ENCODE data around the gene INVS. TPM values are rescaled to one million over a fixed set of nuclear protein-coding genes. Genes with fewer than 3 reads are reported as not detected.
"Not testable (repeated sequence)": the region's sequence is repeated elsewhere in the genome, so short reads cannot be mapped to it uniquely, and the experiment has no call there.

INVS gene
- total RNA-seq, 4 donors from 2014 or later: 28.0 to 42.6 (median 35.6) TPM

GRCh38 chr9:100228352-100228869 is 129.4 kb downstream of the INVS start:
- no peaks in the 10 kb centered on the region for H3K4me1 ChIP-seq
- H3K36me3 ChIP-seq: peaks cover 0 to 60% (median 4%) of the 10 kb centered on the region in 3 donors
- no peak overlapping the region for H3K27ac ChIP-seq
- WGBS, 2 donors: 81 to 82% methylated on average over 4 of the region's 4 CpGs
- TF ChIP-seq CTCF (IDR thresholded peaks at IDR 0.05): no peak
- no peak for TF ChIP-seq EP300 (IDR thresholded peaks at IDR 0.05)
- TF ChIP-seq POLR2A (IDR thresholded peaks at IDR 0.05): no peak
- no peak for DNase-seq (ENCODE audit: low spot score in 2 of 2)
- H3K4me3 ChIP-seq: no peak overlapping the region
- no peaks in the 10 kb centered on the region for H3K27me3 ChIP-seq
- H3K9me3 ChIP-seq: peaks cover 0 to 7% (median 3%) of the 10 kb centered on the region in 4 donors

DNA sequence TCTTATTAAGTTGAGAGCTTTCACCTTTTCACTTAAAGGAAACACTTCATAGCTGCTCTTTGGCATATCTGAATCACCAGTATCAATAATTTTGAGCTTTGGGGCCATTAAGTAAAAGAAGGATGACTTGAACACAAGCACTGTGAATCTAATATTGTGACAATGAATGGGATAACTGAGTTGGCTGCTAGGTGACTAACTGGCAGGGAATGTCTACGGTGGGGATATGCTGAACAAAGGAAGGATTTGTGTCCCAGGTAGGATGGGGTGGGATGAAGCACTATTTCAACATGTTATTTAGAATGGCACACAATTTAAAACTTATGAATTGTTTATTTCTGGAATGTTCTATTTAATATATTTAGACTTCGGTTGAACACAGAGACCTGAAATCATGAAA is 130.1 kb downstream of the INVS start:
- Histone ChIP-seq H3K36me3 (peaks cover 0 to 60% (median 4%) of the 10 kb centered on the region in 3 donors), H3K9me3 (peaks cover 0 to 7% (median 3%) of the 10 kb centered on the region in 4 donors), H3K4me3 (no peak overlapping the region), H3K27ac (no peak overlapping the region), H3K4me1 (no peaks in the 10 kb centered on the region), H3K27me3 (no peaks in the 10 kb centered on the region)
- WGBS, 2 donors: 70 to 81% methylated on average over 2 of the region's 2 CpGs
- TF ChIP-seq CTCF (IDR thresholded peaks at IDR 0.05): no peak
- TF ChIP-seq POLR2A (IDR thresholded peaks at IDR 0.05): no peak
- TF ChIP-seq EP300 (IDR thresholded peaks at IDR 0.05): no peak
- DNase-seq (ENCODE audit: low spot score in 2 of 2): no peak

DNA sequence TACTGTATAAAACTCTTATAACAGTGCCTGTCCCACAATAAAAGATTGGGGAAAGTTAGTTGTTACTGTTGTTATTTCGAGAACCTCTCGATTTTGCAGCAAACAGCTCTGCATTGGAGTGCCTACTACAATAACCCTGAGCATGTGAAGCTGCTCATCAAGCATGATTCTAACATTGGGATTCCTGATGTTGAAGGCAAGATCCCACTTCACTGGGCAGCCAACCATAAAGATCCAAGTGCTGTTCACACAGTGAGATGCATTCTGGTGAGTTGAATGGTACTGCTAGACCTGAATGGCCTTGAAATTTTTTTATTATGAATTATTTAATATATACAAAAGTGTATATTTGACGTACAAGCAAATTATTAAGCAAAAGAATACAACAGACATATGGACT is 130.5 kb downstream of the INVS start:
- Histone ChIP-seq H3K27ac (no peak overlapping the region), H3K9me3 (peaks cover 0 to 7% (median 3%) of the 10 kb centered on the region in 4 donors), H3K27me3 (no peaks in the 10 kb centered on the region), H3K36me3 (peaks cover 0 to 61% (median 4%) of the 10 kb centered on the region in 3 donors), H3K4me1 (no peaks in the 10 kb centered on the region), H3K4me3 (no peak overlapping the region)
- TF ChIP-seq EP300 (IDR thresholded peaks at IDR 0.05) (no peak), POLR2A (IDR thresholded peaks at IDR 0.05) (no peak), CTCF (IDR thresholded peaks at IDR 0.05) (no peak)
- no peak for DNase-seq (ENCODE audit: low spot score in 2 of 2)
- 93 to 94% methylated on average over 3 of the region's 3 CpGs for WGBS, 2 donors

- WGBS, 2 donors: 87 to 97% methylated on average over 5 to 7 of the region's 7 CpGs
- not testable (repeated sequence) for DNase-seq (ENCODE audit: low spot score in 2 of 2); H3K27ac ChIP-seq; H3K4me1 ChIP-seq; H3K27me3 ChIP-seq; H3K4me3 ChIP-seq
- Histone ChIP-seq H3K36me3 (peaks cover 0 to 69% (median 0%) of the 10 kb centered on the region in 3 donors), H3K9me3 (peaks cover 0 to 12% (median 2%) of the 10 kb centered on the region in 4 donors)
These were observed 137.9 kb downstream of the INVS start for GRCh38 chr9:100236986-100237385.

DNA sequence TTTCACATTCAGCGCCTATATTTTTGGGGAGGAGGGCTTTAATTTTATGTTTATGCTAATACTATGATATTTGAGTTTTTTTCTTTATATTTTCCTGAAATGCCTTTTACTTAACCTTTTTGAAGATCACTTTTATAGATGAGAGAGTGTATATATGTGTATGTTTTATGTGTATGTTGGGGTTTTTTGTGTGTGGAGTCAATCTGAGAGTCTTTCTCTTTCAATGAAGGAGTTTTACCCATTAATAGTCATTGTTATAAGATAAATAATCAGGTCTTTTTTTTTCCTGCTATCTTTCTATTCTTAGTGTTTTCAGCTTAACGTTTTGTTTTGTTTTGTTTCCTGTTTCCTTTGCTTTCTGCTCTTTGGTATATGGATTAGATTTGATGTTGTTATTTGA is 141.5 kb downstream of the INVS start:
- TF ChIP-seq CTCF (IDR thresholded peaks at IDR 0.05) (no peak), EP300 (IDR thresholded peaks at IDR 0.05) (no peak), POLR2A (IDR thresholded peaks at IDR 0.05) (no peak)
- Histone ChIP-seq H3K9me3 (no peaks in the 10 kb centered on the region), H3K4me1 (no peaks in the 10 kb centered on the region), H3K4me3 (no peak overlapping the region), H3K27ac (no peak overlapping the region), H3K27me3 (no peaks in the 10 kb centered on the region), H3K36me3 (peaks cover 0 to 87% (median 2%) of the 10 kb centered on the region in 3 donors)
- no peak for DNase-seq (ENCODE audit: low spot score in 2 of 2)
- 78 to 88% methylated on average over 2 of the region's 2 CpGs for WGBS, 2 donors

- H3K9me3 ChIP-seq: no peaks in the 10 kb centered on the region
- H3K27ac ChIP-seq: no peak overlapping the region
- no peaks in the 10 kb centered on the region for H3K4me1 ChIP-seq
- TF ChIP-seq CTCF (IDR thresholded peaks at IDR 0.05) (no peak), EP300 (IDR thresholded peaks at IDR 0.05) (no peak), POLR2A (IDR thresholded peaks at IDR 0.05) (no peak)
- 91 to 95% methylated on average over 3 of the region's 3 CpGs for WGBS, 2 donors
- DNase-seq (ENCODE audit: low spot score in 2 of 2): no peak
- H3K4me3 ChIP-seq: no peak overlapping the region
- no peaks in the 10 kb centered on the region for H3K27me3 ChIP-seq
- H3K36me3 ChIP-seq: peaks cover 0 to 33% (median 0%) of the 10 kb centered on the region in 3 donors
These were observed 168.2 kb downstream of the INVS start for GRCh38 chr9:100267211-100267610.
